GM21381 (cell line): ENCODE measurements around the gene DYNC1I2.
"Not testable (repeated sequence)": the region's sequence is repeated elsewhere in the genome, so short reads cannot be mapped to it uniquely, and the experiment has no call there.

Experiments
- ATAC-seq: cut with Tn5 transposase; IDR thresholded peaks from one replicate; pipeline ENCODE4 v1.9.1; 2021; ENCODE audit warnings: mild to moderate bottlenecking, moderate library complexity; ENCODE audit not compliant: unreplicated experiment

DYNC1I2 gene

DNA sequence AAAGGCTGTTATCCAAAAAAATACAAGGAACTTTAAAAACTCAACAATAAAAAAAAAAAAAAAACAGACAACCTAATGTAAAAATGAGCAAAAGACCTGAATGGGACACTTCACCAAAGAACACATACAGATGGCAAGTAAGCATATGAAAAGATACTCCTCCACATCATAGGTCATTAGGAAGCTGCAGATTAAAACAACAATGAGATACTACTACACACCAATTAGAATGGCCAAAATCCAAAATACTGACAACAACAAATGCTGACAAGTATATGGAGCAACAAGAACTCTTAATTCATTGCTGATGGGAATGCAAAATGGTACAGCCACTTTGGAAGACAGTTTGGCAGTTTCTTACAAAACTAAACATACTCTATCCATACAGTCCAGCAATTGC, 84.2 kb downstream of the DYNC1I2 start:
- no peak for ATAC-seq

DNA sequence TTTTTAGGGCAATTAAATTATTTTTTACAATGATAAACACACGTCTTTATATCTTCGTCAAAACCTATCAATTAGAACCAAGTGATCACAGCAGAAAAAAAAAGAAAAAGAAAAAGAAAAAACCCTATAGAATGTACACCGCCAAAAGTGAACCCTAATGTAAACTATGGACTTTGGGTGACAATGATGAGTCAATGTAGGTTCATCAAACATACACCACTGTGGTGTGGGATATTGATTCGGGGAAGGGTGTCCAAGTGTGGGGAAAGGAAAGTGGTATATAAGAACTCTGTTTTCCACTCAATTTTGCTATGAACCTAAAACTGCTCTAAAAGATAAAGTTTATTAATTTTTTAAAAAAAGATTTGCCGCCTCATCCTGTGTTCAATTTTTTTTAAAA, 85.1 kb downstream of the DYNC1I2 start:
- ATAC-seq = no peak

DNA sequence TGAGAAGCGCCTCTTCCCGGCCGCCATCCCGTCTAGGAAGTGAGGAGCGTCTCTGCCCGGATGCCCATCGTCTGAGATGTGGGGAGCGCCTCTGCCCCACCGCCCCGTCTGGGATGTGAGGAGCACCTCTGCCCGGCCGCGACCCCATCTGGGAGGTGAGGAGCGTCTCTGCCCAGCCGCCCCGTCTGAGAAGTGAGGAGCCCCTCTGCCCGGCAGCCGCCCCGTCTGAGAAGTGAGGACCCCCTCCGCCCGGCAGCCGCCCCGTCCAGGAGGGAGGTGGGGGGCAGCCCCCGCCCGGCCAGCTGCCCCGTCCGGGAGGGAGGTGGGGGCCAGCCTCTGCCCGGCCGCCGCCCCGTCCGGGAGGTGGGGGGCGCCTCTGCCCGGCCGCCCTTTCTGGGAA, 87.3 kb downstream of the DYNC1I2 start:
- ATAC-seq = not testable (repeated sequence)

DNA sequence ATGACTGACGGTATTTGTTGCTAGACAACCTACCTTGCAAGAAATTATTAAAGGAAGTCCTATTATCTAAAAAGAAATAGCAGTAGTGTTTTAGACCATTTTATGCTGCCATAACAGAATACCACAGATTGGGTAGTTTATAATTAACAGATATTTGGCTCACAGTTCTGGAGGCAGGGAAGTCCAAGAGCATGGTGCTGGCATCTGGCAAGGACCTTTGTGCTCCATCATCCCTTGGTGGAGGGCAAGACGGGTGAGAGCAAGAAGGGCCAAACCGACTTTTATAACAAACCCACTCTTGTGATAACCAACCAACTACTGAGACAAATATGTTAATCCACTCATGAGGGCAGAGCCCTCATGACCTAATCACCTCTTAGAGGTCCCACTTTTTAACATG, 91.2 kb downstream of the DYNC1I2 start:
- ATAC-seq = no peak

DNA sequence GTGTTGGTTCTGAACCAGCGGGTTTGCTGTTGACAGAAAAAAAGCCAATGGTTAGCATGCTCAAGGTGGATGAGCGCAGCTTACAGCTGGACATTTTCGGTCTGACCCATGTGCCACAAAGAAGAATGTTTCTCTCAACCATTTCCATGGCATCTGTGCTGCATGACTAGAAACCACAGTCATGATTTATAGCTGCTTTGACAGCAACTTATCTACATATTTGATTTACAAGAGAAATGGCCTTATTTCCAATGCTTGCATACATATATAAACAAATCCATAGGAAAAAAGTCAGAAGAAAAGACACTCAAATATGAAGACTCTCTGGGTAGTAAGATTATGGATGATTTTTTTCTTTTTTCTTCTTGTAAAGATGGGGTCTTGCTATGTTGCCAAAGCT, 98.2 kb downstream of the DYNC1I2 start:
- ATAC-seq = no peak

DNA sequence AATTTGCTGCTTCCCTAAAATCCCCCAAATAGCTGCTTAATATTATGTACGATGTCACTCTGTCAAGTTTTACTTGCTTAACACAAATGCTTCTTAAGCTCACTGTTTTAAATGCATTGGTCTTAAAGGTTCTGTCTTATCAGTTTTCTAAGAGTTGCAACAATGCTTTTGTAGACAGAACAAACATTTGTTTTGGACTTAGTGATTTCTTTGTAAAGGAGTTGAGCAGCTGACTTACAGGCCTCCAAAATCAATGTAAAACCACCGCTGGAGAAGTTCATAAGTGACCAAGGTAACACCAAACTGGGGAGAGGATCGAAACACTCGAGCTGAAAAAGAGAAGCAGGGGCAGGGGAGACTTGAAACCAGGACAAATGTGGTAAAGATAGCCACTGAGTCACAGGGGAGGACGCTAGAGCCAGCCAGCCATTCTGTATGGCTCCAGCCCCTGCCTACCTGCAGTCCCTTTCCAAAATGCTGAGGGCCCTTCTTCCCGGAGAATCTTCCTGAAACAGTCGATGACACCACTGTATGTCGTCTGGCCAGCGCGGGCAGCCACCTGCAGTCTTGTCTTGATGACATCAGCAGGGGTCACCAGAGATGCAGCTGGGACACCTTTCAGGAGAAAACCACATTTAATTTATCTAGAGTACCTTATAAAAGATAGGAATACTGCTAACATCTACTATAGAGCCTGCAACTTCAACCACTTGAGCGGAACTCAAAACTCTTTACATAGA, 100.2 kb downstream of the DYNC1I2 start:
- ATAC-seq = no peak

DNA sequence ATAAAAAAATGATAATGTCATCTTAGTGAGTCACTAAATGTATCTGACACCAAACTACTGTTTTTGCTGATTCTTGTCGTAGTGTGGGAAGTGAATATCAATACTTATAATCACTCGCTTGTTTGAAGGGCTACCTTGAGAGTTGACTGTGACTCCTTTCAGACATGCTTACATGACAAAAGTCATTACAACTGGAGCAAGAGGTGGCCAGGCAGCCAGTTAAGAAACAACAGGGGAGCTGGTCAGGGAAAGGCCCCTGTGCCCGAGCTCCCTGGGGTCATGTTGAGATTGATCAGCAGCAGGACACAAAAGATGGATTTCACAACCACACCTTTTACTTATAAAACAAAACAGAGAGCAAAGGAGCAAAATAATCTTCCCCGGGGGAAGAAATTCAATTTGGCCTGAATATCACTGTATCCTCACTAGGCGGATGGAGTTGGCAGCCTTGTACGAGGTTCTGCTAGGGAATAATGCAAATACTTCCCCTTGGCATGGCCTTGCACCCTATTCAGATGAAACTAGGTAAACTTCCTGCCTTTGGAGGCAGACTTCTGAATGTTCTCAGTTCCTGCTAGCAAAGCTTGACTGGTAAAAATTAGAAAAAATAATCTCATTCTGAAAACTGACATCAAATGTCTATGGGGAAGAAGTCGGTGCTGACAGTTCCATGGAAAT, 101.2 kb downstream of the DYNC1I2 start:
- no peak for ATAC-seq

DNA sequence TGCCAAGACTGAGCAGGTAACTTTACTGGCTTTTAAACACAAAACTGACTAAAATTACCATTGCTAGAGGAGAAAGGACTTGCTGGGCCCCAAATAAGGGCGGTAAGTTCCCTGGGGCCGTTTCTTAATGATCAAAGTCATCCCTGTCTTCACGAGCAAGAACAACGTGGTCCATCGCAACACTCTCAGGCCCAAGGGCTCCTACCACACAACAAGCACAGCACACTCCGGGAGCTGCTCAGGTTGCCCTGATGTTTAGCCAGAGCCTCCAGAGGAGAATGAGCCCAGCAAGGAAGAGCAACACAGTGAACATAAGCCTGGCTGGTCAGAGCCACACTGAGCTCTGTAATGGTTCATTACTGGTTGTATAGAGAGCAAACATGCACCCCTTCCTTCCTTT, 102.7 kb downstream of the DYNC1I2 start:
- no peak for ATAC-seq

DNA sequence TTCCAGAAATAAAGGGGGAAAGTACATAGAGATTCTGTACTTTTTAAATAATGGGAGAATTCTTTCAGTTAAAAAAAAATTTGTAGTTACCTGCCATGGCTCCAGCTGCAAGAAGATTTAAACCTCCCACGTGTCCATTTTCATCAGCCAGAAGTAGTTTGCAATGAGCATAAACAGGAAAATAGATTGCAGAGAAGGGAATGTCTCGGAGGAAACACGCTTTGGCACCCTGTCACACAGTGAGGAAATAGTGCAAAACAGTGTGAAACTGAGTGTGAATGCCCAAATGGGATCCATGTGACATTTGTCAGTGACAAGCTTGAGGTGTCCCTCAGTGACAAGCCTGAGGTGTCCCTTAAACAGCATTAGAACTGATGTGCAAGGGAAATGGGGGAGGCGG, 104.1 kb downstream of the DYNC1I2 start:
- no peak for ATAC-seq

DNA sequence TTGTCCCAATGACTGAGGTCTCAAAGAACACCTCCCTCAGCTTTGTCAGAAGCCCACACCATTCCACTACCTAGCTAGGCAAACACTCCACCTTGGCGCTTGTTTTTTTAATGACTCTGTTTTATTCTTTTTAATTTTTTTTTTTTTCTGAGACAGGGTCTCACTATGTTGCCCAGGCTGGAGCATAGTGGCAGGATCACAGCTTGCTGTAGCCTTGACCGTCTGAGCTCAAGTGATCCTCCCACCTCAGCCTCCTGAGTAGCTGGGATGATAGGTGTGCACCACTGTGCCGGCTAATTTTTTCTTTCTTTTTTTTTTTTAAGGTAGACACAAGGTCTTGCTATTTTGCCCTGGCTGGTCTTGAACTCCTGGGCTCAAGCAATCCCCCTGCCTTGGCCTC, 104.9 kb downstream of the DYNC1I2 start:
- no peak for ATAC-seq

DNA sequence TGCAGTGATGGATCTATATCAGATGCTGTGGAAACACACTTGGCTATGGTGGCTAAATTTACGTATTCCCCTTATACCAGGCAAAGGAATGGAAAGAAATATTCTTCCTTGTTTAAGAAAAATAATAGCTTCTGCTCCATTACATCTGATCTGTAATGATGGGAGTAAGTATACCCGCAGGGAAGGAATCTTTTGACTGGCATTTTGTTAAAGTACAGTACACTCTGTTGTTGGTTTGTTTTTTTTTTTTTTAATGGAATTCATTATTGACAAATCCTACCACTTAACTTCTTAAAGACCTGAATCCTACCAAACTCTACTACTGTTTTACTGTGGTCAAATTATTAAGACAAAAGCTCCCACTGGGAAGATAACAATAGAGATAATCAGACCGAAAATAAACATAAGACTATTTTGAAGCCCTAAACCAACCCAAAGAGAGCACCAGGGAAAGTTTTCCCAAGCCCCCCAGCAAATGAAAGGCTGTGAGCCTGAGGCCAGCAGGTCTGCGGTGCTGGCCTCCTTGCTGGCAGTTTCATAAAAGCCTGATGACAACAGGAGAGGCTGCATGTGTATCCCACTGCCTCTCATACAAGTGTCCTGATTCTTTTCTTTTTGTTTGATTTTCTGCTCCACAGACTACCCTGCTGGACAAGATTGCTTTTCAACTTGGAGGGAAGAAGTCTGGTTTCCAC, 105.8 kb downstream of the DYNC1I2 start:
- ATAC-seq = no peak

DNA sequence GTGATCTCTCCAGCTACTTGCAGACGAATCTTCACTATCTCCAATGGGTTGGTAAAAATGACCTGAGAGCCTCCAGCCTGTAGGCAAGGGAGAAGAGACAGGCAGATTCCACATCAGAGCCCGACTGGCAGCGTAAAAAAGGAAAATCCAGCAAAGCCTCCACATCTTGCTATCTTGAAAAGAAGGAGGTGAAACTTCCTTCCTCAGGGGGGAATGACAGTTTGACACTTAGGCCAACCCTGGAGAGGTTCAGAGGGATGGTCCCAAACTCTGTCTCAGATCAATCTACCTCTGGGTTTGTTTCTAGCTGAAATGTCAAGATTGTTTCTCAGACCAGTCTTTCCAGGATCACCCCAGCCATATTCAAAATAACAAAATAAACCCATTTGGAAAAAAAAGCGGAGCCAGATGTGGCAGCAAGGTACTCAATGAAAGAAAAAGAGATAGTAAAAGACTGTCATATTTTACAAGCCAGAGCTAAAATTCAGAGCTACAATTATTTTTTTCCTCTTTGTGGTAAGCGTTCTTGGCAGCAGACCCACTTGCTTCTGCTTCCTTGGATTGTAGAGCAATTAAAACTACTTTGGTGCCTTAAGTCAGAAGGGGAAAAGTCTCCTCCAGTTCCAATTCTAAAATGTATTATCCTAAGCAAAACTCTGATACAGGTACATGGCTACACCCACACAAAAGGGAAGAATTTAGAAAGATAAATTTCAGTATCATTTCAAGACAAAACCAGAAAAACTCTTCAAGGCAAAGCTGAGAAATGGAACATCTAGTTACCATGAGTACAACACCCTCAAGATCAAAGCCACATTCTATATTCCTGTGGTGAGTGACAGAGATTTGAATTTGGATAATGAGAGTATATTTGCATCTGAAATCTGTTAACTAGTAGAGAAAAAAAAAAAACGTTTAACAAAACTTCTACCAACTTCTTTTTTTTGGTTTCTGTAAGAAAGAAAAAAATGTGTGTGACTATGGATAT, 106.7 kb downstream of the DYNC1I2 start:
- ATAC-seq = no peak

DNA sequence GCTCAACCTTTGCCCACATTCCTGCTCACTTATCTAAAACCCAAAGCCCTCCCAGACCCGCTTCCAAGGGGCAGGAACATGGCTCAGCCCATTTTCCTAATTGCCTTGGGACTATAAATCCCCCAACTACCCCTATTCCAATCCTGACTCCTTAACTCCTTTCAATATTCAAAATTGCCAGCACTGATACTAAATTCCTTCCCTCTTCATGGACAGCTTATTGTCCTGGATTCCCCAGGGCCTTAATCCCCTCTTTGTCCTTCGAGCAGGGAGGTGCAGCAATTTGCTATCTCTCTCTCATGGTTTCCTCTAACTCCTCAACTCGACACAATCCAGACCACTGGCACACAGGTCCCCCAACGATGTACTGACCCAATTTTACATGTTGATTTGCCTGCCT, 107.6 kb downstream of the DYNC1I2 start:
- ATAC-seq = no peak
